MCF 10A (cell line): ENCODE results near the gene LMAN1. TPM values are rescaled to one million over a fixed set of nuclear protein-coding genes. Genes with fewer than 3 reads are reported as not detected.

Experiments
- BruUV-seq: library from RNA; stranded (reverse); fragments of 400-500 nt; replicated peaks from 2 replicates; lab custom pipeline; 2021; lab: Mats Ljungman, UMichigan
- CTCF ChIA-PET: fragments of 300-600 bp; sonication (Branson Sonifier 250); formaldehyde crosslinking; extraction: SDS; loops from one replicate; lab custom pipeline; 2021; ENCODE audit warnings: antibody characterized with exemption, inconsistent platforms; lab: Yijun Ruan, JAX
- POLR2A ChIA-PET: fragments of 300-600, 350-650 bp; sonication (Branson Sonifier 250); formaldehyde crosslinking; extraction: SDS; loops from one replicate; lab custom pipeline; 2020; ENCODE audit warnings: antibody characterized with exemption, inconsistent platforms; lab: Yijun Ruan, JAX
- DNase-seq: peaks from one replicate; pipeline ENCODE4 v3.0.0-alpha.2; 2018; ENCODE audit not compliant: unreplicated experiment
- H3K27ac Mint-ChIP-seq: one replicate; pipeline ENCODE4 v1.8.0; 2022; ENCODE audit warnings: mild to moderate bottlenecking, low read depth, mixed read lengths; ENCODE audit not compliant: unreplicated experiment
- H3K27me3 Mint-ChIP-seq: one replicate; pipeline ENCODE4 v1.8.0; 2022; ENCODE audit warnings: mixed read lengths; ENCODE audit not compliant: insufficient read depth, unreplicated experiment
- H3K36me3 Mint-ChIP-seq: one replicate; pipeline ENCODE4 v1.8.0; 2022; ENCODE audit warnings: mild to moderate bottlenecking, moderate library complexity, mixed read lengths; ENCODE audit not compliant: insufficient read depth, unreplicated experiment
- H3K4me1 Mint-ChIP-seq: one replicate; pipeline ENCODE4 v1.8.0; 2022; ENCODE audit warnings: mixed read lengths; ENCODE audit not compliant: insufficient read depth, unreplicated experiment
- H3K4me3 Mint-ChIP-seq: one replicate; pipeline ENCODE4 v1.8.0; 2022; ENCODE audit warnings: mild to moderate bottlenecking, moderate library complexity, mixed read lengths; ENCODE audit not compliant: unreplicated experiment
- H3K9me3 Mint-ChIP-seq: one replicate; pipeline ENCODE4 v1.8.0; 2022; ENCODE audit warnings: mixed read lengths; ENCODE audit not compliant: unreplicated experiment
- intact Hi-C: fragments of 100-400 bp; cut with micrococcal nuclease; formaldehyde crosslinking; loops from 2 replicates; pipeline ENCODE4 v1.14.1; 2022
- total RNA-seq: library from RNA; stranded (reverse); gene quantifications from 2 replicates; pipeline ENCODE4 v1.2.3, GENCODE V29; 2022
- TF ChIP-seq, protein P1 (sequence below): fragments of 200-600 bp; IDR thresholded peaks from one replicate; pipeline ENCODE4 v1.8.0; 2022; ENCODE audit warnings: antibody characterized with exemption, mild to moderate bottlenecking; ENCODE audit not compliant: unreplicated experiment

LMAN1 gene
- total RNA-seq, 1 experiment from 2014 or later, result 168 TPM

DNA sequence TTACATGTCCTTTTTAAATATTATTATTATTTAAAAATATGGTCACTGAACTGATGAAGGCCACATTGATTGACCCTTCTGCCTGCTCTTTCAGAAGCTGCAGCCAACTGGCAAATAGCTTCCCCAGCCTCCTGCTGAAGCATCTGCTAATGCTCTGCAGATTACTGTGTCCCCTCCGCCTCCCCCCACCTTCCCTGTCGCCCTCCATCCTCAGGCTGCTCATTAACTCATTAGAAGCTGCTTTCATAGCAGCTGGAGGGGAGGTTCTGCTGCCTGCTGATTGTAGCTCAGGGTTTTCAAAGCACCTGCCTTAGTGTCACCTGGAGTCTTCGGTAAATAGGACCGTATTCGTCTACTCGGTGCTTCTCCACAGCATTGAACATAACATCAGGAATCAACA lies 24.8 kb upstream of the LMAN1 start:
- ChIA-PET POLR2A (no interaction called here), CTCF (interaction anchor here (0.6 to 1.8 kb wide), 6 partner anchors 19 to 606 kb away, joined by 3 to 7 read pairs (median 3); no protein-coding TSS in a partner anchor)
- no peak overlapping the region for H3K27ac Mint-ChIP-seq
- no peak overlapping the region for H3K4me3 Mint-ChIP-seq
- peaks cover 8% of the 10 kb centered on the region for H3K27me3 Mint-ChIP-seq
- H3K36me3 Mint-ChIP-seq, result no peaks in the 10 kb centered on the region
- H3K4me1 Mint-ChIP-seq, result no peaks in the 10 kb centered on the region
- DNase-seq, result no peak
- intact Hi-C loops, result no loop called here
- BruUV-seq, result no TSS peak
- TF ChIP-seq, protein P1, sequence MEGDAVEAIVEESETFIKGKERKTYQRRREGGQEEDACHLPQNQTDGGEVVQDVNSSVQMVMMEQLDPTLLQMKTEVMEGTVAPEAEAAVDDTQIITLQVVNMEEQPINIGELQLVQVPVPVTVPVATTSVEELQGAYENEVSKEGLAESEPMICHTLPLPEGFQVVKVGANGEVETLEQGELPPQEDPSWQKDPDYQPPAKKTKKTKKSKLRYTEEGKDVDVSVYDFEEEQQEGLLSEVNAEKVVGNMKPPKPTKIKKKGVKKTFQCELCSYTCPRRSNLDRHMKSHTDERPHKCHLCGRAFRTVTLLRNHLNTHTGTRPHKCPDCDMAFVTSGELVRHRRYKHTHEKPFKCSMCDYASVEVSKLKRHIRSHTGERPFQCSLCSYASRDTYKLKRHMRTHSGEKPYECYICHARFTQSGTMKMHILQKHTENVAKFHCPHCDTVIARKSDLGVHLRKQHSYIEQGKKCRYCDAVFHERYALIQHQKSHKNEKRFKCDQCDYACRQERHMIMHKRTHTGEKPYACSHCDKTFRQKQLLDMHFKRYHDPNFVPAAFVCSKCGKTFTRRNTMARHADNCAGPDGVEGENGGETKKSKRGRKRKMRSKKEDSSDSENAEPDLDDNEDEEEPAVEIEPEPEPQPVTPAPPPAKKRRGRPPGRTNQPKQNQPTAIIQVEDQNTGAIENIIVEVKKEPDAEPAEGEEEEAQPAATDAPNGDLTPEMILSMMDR, result no peak
- H3K9me3 Mint-ChIP-seq, result no peaks in the 10 kb centered on the region

DNA sequence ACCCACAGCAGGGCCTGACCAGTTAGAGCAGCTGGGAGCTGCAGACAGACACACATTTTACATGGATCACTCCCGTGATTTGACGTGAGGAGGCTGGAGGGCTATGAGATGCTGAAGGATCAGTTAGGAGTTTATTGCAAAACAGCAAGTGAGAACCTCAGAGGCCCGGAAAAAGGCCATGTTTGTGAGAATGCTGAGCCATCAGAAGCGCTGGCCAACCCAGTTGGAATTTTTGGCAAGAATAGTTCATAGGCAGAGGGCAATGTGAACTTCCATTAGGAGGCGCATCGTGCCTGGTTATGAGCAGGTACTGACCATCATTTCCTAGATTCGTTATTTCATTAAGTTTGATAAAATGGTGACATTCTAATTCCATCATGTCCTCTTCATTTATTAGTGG lies 23.3 kb upstream of the LMAN1 start:
- Mint-ChIP-seq H3K27me3 (peaks cover 23% of the 10 kb centered on the region), H3K36me3 (no peaks in the 10 kb centered on the region), H3K4me1 (no peaks in the 10 kb centered on the region), H3K27ac (no peak overlapping the region), H3K4me3 (no peak overlapping the region), H3K9me3 (no peaks in the 10 kb centered on the region)
- no peak for DNase-seq
- CTCF ChIA-PET, result interaction anchor here (0.7 to 2.6 kb wide), 3 partner anchors 17 to 134 kb away, joined by 4 to 9 read pairs (median 5); no protein-coding TSS in a partner anchor
- POLR2A ChIA-PET, result interaction anchor here (0.9 to 1.0 kb wide), 2 partner anchors 82 to 268 kb away, joined by 3 to 4 read pairs; no protein-coding TSS in a partner anchor
- intact Hi-C loops, result no loop called here
- TF ChIP-seq, protein P1, result no peak
- BruUV-seq, result no TSS peak

DNA sequence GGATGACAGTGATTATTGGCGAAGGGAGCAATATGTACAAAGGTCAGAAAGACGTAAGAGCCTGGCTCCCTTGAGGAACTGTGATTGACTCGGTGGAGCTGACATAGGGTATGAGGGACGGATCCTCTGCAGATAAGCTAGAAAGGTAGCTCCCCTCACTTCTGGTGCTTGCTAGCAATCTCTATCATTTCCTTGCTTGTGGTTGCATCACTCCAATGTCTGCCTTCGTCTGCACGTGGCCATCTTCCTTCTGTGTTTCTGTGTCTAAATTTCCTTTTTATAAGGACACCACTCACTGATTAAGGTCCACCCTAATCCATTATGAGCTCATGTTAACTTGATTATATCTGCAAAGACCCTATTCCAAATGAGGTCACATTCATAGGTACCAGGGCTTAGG lies 22.9 kb upstream of the LMAN1 start:
- no TSS peak for BruUV-seq
- intact Hi-C loops, result no loop called here
- TF ChIP-seq, protein P1, result no peak
- Mint-ChIP-seq H3K36me3 (no peaks in the 10 kb centered on the region), H3K27me3 (peaks cover 27% of the 10 kb centered on the region), H3K4me3 (no peak overlapping the region), H3K9me3 (no peaks in the 10 kb centered on the region), H3K4me1 (no peaks in the 10 kb centered on the region), H3K27ac (no peak overlapping the region)
- no peak for DNase-seq
- POLR2A ChIA-PET, result interaction anchor here (0.9 to 1.0 kb wide), 2 partner anchors 82 to 267 kb away, joined by 3 to 4 read pairs; no protein-coding TSS in a partner anchor
- CTCF ChIA-PET, result interaction anchor here (0.6 to 2.6 kb wide), 4 partner anchors 17 to 403 kb away, joined by 3 to 9 read pairs (median 4); no protein-coding TSS in a partner anchor

DNA sequence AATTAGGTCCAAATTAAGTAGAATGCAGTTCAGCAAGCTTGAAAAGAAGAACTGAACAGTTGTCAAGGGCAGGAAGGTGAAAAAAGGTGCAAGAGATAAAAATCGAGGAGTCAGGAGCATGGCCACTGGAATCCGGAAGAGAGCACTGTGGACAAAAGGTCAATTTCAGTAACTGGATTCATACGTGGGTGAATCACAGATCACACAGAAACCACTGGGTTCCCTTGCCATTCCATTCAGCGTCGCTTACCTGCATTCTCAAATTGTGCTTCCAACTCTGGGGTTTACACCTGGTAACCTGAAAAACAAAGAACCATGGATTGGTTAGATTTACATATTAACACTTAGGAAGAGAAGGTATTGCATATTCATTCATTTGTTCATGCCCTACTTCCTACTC lies 21.6 kb upstream of the LMAN1 start:
- Mint-ChIP-seq H3K9me3 (no peaks in the 10 kb centered on the region), H3K27me3 (peaks cover 32% of the 10 kb centered on the region), H3K27ac (no peak overlapping the region), H3K4me3 (no peak overlapping the region), H3K36me3 (no peaks in the 10 kb centered on the region), H3K4me1 (no peaks in the 10 kb centered on the region)
- ChIA-PET CTCF (interaction anchor here (2.6 kb wide), 1 partner anchor 22 kb away, joined by 9 read pairs; no protein-coding TSS in a partner anchor), POLR2A (no interaction called here)
- DNase-seq, result no peak
- intact Hi-C loops, result no loop called here
- TF ChIP-seq, protein P1, result no peak
- no TSS peak for BruUV-seq
